Raji (cell line): ENCODE measurements around the gene KLF13.

ENCODE experiments used
- POLR2A ChIP-seq: IDR thresholded peaks from 2 replicates; pipeline ENCODE4 v1.6.1; 2011; ENCODE audit warnings: low read depth, low read length, control low read depth; ENCODE audit not compliant: insufficient read depth

KLF13 gene

DNA sequence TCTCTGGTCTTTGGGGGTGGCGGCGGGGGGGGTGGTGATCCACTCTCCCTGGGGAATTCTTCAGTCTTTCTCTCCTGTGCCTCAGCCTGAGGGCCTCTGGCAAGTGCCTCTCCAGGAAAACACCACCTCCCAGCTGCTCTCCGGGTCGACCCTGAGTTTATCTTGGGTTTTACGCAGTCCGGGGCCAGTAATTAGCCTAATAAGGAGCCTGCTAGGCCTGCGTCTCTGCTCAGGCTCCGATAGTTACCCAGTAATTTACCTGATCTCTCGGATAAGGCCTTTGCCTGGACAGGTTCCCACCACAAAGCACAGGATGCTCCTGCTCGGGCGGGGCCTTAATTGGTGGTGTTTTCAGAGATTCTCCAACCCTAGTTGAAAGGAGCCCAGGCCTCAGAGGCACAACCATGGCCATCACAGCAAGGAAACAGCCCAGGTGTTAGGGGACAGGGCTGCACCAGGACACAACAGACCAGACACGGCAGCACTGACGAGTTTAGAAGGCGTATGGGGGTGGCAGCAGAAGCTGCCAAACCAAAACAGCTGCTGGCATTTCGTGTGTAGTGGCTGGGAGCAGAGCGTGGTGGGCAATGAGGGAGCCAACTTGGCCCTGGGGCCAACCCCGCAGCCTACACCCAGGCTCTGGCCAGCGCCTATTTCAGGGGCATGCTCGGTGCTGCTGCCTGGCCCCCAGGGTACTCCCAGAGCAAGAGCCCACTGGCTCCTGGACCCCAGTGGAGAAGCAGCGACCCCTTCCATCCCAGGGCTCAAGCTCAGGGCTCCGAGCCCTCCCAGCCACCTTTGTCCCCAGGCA is 71.4 kb downstream of the KLF13 start:
- no peak for TF ChIP-seq POLR2A

DNA sequence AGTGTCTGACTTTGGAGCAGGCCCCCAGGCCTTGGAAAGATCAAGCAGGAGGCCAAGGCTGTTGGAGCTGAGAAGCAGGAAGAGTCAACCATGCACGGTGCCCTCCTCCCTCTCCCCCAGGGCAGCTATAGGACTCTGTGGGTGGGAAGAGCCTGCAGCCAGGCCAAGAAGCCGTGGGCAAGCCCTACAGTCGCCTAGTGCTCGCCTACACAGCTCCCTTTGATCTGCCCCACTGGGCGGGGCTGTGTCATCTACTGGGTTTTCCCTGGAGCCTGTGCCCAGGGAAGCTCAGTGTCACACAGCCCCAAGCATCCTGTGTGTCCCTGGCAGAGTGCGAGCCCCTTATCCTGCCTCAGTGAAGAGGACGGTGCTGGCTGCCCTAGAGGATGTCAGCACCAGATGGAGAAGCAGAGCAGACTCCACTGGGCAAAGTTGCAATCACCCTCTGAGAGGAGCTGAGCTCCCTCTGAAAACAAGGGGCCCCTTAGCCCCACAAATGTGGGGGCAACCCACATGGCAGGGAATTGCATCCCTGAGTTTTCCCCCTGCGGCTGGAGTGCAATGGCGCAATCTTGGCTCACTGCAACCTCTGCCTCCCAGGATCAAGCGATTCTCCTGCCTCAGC is 72.2 kb downstream of the KLF13 start:
- no peak for TF ChIP-seq POLR2A

DNA sequence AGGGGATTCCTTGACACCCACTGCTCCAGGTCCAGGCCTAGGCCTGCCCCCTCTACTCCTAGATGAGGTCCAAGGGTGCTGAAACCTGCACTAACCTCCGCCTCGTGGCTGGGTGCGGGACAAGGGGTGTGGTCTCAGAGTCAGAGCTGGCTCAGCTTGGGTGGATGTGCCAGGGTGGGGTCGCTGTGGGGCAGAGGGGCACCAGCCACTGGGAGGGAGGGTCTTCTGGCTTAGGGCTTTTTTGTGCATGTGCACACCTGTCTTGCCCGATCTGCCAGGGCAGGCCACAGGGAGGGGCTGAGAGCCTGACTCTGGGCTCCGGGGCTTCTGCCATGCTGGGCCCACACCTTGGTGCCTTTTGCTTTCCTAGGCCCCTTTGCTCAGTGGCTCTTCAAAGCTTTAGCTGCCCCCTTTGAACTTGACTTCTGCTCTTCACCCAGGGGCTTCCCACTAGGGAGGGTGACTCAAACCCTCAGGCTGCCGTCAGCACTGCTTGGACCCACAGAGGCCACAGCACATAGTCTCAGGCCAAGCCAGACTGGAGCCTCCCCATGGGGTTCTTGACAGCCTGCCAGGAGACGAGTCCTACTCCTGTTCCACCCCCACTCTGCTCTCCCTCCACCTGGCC is 73.0 kb downstream of the KLF13 start:
- TF ChIP-seq POLR2A = no peak

DNA sequence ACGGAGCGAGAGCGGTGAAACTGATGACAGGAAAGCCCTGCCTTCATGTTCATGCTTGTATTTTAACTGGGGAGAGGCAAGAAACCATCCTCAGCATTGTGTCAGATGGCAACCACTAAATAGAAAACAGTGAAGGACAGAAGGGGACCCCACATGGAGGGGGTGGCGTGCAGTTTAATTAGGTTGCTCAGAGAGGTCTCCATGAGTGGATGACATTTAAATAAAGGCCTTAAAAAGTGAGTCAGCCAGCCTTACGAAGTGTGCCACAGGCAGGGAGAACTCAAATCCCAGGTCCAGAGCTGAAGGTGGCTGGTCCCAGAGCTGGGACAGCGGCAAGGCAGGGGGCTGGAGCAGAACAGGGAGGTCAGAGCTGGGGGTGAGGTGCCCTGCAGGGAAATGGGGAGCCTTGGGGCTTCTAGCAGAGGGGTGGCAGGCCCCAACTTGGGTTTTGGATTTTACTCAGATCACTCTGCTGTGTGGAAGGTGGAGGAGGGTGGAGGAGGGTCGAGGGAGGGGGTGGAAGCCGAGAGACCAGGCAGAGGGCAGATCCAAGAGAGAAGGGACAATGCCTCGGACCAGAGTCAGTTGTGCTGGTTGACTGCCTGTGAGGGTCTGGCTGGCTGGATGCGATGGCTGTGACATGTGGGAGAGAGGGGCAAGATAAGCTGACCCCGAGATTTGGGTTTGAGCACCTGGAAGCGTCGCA is 73.7 kb downstream of the KLF13 start:
- TF ChIP-seq POLR2A = no peak

DNA sequence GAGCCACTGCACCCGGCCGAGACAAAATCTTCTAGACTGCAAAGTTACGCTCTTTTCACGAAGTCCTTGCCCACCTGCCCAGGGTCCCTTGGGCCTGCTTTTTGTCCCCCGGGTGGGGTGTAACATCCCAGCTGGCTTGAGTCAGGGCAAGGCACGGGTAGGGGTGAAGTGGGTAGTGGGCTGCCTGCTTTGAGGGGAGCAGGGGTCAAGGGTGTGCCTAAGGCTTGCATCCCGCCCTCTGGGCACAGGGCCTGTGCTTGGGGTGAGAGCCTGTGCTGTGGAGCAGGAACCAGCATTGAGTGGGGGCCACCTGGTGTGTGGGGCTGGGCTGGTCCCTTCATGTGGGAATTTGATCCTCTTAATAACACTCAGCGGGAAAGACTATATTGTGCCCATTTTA is 74.6 kb downstream of the KLF13 start:
- no peak for TF ChIP-seq POLR2A

DNA sequence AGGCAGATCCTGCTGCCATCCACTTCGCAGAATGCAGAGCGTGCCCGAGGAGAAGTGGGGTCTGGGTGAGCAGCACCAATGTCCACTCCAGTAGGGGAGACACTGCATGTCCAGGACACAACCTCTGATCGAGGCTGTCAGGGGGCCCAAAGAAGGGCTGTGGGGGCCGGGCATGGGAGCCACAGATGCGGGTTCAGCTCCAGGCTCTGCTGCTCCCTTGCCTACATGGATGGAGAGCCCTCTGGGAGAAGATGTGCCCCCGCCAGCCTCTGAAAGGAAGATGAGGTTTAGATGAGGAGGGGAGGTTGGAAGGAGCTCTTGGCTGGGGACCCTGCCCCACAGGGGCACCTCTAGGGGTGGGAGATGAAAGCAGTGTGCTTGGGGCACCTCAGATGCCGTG is 75.4 kb downstream of the KLF13 start:
- no peak for TF ChIP-seq POLR2A

DNA sequence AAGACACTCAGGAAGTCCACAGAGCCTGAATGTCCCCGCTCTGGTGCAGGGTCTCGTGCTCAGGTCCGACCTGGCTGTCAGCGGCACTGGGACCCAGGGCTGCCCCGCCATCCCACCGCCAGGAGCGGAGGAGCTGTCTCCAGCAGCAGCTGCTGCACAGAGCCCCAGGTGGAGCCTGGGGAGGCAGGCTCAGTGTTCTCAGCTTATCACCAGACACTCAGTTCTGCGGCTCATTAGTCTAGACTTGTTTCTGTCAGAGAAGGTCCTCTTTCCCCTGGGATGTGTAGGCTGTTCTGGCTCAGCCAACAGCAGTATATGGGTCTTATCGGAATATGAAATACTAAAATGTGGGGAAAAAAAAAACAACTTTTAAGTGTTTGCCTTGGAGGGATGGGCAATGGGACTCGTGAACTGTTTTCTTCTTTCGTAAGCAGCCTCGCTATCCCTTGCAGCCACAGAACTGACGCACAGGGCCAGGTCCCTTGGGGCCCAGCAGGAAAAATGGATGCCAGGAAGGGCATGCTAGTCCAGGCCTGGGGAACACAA is 75.9 kb downstream of the KLF13 start:
- no peak for TF ChIP-seq POLR2A

DNA sequence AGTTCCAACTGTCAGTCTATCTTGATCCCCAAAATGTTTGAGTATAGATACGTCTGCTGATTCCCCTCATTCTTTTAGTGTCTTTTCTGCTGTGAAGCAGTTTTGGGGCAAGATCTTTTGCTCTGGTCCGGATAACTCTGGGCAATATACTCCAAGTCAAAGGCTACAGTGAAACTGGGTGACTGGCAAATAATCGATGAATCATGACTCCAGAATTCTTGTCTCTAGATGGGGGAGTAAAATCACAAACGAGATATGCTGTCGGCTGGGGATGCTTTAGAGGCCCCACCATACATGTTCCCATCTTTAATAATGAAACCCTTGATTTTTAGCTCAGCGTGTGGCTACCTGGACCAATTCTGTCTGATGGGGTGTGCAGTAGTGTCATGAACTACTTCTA is 76.5 kb downstream of the KLF13 start:
- no peak for TF ChIP-seq POLR2A

DNA sequence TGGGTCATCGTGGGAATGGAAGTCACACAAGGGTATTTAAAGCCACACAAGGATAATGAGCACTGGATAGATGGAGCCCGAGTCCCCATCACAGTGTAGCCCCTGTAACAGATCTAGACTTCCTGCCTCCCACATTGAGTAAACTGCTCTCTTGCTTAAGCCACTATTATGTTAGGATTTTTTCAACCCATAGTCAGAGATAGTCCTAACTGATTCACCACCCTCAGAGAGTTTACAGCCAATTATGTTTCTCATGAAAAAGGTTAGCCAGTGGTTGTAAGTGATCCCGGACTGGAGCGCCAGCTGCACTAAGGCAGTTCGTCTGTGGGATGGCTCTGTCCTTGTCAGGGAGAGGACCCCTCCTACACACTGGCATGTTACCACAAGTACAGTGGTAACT is 77.0 kb downstream of the KLF13 start:
- no peak for TF ChIP-seq POLR2A

DNA sequence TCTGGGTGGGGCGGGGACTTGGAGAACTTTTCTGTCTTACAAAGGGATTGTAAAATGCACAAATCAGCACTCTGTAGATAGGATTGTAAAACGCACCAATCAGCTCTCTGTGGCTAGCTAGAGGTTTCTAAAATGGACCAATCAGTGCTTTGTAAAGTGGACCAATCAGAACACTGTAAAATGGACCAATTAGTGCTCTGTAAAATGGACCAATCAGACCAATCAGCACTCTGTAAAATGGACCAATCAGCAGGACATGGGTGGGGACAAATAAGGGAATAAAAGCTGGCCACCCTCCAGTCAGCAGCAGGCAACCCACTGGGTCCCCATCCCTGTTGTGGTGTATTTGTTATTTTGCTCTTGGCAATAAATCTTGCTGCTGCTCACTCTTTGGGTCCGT is 77.7 kb downstream of the KLF13 start:
- TF ChIP-seq POLR2A = no peak

DNA sequence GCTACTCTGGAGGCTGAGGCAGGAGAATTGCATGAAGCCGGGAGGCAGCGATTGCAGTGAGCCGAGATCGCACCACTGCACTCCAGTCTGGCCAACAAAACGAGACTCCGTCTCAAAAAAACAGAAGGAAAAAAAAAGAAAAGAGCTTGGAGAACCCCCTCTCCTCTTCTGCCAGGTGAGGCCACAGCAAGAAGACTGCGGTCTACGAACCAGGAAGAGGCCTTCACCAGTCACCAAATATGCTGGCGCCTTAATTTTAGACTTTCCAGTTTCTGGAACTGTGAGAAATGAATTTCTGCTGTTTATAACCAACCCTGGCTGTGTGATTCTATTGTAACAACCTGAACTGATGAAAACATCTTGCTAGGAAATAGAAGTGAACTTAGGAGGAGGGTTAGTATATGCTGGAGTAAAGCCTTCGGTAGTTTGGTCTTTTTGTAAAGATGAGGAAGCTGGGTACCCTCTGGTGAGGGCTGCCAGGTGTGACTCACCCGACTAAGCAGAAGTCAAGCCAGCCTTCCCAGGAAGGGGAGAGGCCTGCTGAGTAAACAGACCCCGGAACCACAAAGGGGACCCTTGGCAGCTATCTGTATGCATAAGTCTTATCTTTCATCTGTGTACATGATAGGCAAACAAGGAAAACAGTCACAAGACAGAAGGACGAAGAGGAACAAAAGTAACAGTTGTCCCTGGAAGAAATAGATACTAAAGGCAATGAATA is 78.7 kb downstream of the KLF13 start:
- TF ChIP-seq POLR2A = no peak

DNA sequence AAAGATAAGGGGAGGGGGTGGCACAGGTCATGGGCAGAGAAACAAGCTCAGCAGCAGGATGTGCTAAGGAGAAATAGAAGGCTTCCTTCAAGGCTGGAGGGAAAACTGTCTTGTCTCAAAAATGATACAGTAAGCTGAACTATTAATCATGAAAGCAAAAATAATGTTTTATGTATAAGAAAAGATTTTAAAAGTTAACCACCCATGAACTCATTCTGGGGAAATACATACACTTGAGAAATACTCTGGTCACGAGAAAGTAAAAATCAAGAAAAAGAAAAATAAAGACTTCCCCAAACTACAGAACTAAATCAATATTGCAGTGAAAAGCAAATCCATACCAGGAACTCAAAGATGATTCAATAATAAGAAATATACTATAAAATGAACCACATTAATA is 80.7 kb downstream of the KLF13 start:
- no peak for TF ChIP-seq POLR2A

DNA sequence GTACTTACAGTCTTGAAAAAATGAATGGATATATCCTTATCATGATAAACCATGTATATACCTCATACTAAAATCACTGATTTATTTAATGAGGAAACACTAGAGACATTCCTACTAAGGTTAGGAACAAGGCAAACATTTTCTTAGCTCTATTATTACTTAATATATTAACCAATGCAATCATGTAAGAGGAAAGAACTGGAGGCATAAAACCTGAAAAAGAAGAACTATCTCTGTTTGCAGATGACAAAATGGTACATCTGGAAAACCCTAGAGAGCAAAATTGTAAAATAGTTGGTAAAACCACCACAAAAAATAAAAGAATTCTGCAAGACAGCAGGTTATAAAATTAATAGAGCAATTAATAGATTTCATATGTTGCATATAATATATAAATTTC is 81.2 kb downstream of the KLF13 start:
- TF ChIP-seq POLR2A = no peak

DNA sequence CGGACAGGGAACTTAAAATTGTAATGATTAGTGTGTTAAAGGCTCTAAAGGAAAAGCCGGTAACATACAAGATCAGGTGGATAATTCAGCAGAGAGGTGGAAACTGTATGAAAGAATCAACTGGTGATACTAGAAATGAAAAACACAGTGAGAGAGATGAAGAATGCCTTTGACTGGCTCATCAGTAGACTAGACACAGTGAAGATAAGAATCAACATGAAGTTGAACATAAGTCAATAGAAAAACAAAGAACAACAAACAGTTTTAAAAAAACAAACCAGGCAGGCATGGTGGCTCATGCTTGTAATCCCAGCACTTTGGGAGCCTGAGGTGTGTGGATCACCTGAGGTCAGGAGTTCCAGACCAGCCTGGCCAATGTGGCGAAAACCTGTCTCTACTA is 82.1 kb downstream of the KLF13 start:
- TF ChIP-seq POLR2A = no peak

DNA sequence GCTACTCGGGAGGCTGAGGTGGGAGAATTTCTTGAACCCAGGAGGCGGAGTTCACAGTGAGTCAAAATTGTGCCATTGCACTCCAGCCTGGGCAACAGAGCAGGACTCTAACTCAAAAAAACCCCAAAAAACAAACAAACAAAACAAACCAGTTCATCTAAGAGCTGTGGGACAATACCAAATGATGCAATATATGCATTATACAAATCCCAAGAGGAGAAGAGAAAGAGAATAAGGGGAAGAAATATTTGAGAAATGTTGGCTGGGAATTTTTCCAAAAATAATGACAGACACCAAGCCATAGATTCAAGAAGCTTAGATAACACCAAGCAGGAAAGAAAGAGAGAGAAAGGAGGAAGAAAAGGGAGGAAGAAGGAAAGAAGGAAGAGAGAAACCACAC is 82.5 kb downstream of the KLF13 start:
- TF ChIP-seq POLR2A = no peak
